ENCODE measurements around the gene CAB39L. TPM values are rescaled to one million over a fixed set of nuclear protein-coding genes. Genes with fewer than 3 reads are reported as not detected.

Gene CAB39L
- total and polyA plus RNA-seq, 3 donors from 2014 or later: 23.2 to 46.9 (median 26.0) TPM

- 91 to 95% methylated on average over 8 of the region's 8 CpGs for WGBS, 2 donors
- DNase-seq: no peak
- no peaks in the 10 kb centered on the region for H3K27me3 ChIP-seq
- intact Hi-C loops (cut with DNase I; ENCODE audit: low total_unique reads): no loop called here
- TF ChIP-seq POLR2A (IDR thresholded peaks at IDR 0.05) (no peak), CTCF (IDR thresholded peaks at IDR 0.05) (no peak)
- H3K36me3 ChIP-seq (ENCODE audit: low read depth, missing control alignments): no peaks in the 10 kb centered on the region
- no peak overlapping the region for H3K4me3 ChIP-seq
- H3K27ac ChIP-seq: no peak overlapping the region
- H3K9me3 ChIP-seq: no peaks in the 10 kb centered on the region
- H3K4me1 ChIP-seq: peaks cover 7% of the 10 kb centered on the region
These were observed 9.0 kb upstream of the CAB39L start for GRCh38 chr13:49452725-49453457.

- H3K36me3 ChIP-seq (ENCODE audit: low read depth, missing control alignments): no peaks in the 10 kb centered on the region
- H3K27me3 ChIP-seq: no peaks in the 10 kb centered on the region
- no peaks in the 10 kb centered on the region for H3K9me3 ChIP-seq
- no peak for DNase-seq
- H3K4me3 ChIP-seq: no peak overlapping the region
- H3K27ac ChIP-seq: no peak overlapping the region
- H3K4me1 ChIP-seq: peaks cover 12% of the 10 kb centered on the region
- TF ChIP-seq POLR2A (IDR thresholded peaks at IDR 0.05) (no peak), CTCF (IDR thresholded peaks at IDR 0.05) (no peak)
- 87 to 88% methylated on average over 3 of the region's 3 CpGs for WGBS, 2 donors
- intact Hi-C loops (cut with DNase I; ENCODE audit: low total_unique reads): no loop called here
These were observed 6.4 kb upstream of the CAB39L start for GRCh38 chr13:49450105-49450819.

GRCh38 chr13:49448753-49449152 lies 4.9 kb upstream of the CAB39L start:
- no peaks in the 10 kb centered on the region for H3K27me3 ChIP-seq
- no peak for DNase-seq
- no peaks in the 10 kb centered on the region for H3K9me3 ChIP-seq
- H3K36me3 ChIP-seq (ENCODE audit: low read depth, missing control alignments): no peaks in the 10 kb centered on the region
- H3K4me1 ChIP-seq: peaks cover 12% of the 10 kb centered on the region
- H3K27ac ChIP-seq: peak overlapping the region in 1 of 2 donors; percentile 97
- 79 to 85% methylated on average over 2 of the region's 2 CpGs for WGBS, 2 donors
- intact Hi-C loops (cut with DNase I; ENCODE audit: low total_unique reads): no loop called here
- TF ChIP-seq CTCF (IDR thresholded peaks at IDR 0.05) (no peak), POLR2A (IDR thresholded peaks at IDR 0.05) (no peak)
- H3K4me3 ChIP-seq: no peak overlapping the region

- intact Hi-C loops (cut with DNase I; ENCODE audit: low total_unique reads): no loop called here
- TF ChIP-seq CTCF (IDR thresholded peaks at IDR 0.05) (no peak), POLR2A (IDR thresholded peaks at IDR 0.05) (no peak)
These were observed 2.6 kb upstream of the CAB39L start for GRCh38 chr13:49446473-49446872.

More at GRCh38 chr13:49446473-49446872, 2.6 kb upstream of the CAB39L start:
- Histone ChIP-seq H3K4me1 (peaks cover 12% of the 10 kb centered on the region), H3K27me3 (no peaks in the 10 kb centered on the region), H3K27ac (peak overlapping the region; percentile 97 to 98), H3K36me3 (ENCODE audit: low read depth, missing control alignments) (no peaks in the 10 kb centered on the region), H3K9me3 (no peaks in the 10 kb centered on the region), H3K4me3 (peak overlapping the region in 1 of 2 donors; percentile 91)
- DNase-seq: no peak
